K562 (cell line): ENCODE results near the gene LIAS. TPM values are rescaled to one million over a fixed set of nuclear protein-coding genes. Genes with fewer than 3 reads are reported as not detected.
A peak's percentile ranks its signal among the peaks of the same experiment; 100 is the strongest.

Experiments
- BCL6 ChIP-seq: fragments of 250-450 bp; sonication (Bioruptor Pico); IDR thresholded peaks from 2 replicates; pipeline ENCODE4 v1.4.0; 2020
- EP400 ChIP-seq: fragments of 450-650 bp; IDR thresholded peaks from 2 replicates; pipeline ENCODE4 v1.6.1; 2017; ENCODE audit warnings: antibody characterized with exemption, mild to moderate bottlenecking, moderate library complexity
- PHF8 ChIP-seq: fragments of 200-600 bp; sonication (generic); IDR thresholded peaks from 2 replicates; pipeline ENCODE4 v1.6.1; 2012; ENCODE audit warnings: mixed run types, mild to moderate bottlenecking, inconsistent platforms, low read length, moderate library complexity, borderline replicate concordance
- SRSF1 ChIP-seq: fragments of 200-400 bp; formaldehyde crosslinking; IDR thresholded peaks from 2 replicates; pipeline ENCODE4 v1.6.1; 2017; ENCODE audit warnings: mild to moderate bottlenecking, low read depth, low read length, moderate library complexity
- polyA plus RNA-seq, 8 experiments: library from polyadenylated mRNA; depleted of rRNA in 4 of 8; stranded (reverse) in 5 of 8; unstranded in 3 of 8; fragments of >200 nt; fragmentation: Nextera tagmentation in 2 of 8; fragmentation: Illumina TruSeq in 1 of 8; extraction: Ambion mirVana in 2 of 8; extraction: Trizol in 1 of 8; gene quantifications; 2 replicates each; pipeline versions ENCODE4 v1.2.1 to v1.2.3, GENCODE V29; 2011 to 2014; ENCODE audit warnings: inconsistent platforms in 1 of 8, missing spikeins in 1 of 8
- total RNA-seq, 7 experiments: library from RNA; depleted of rRNA in 6 of 7; stranded (reverse); fragments of >200 nt in 6 of 7; fragmentation: Illumina TruSeq in 2 of 7; extraction: Trizol in 2 of 7; gene quantifications; 2 replicates each; pipeline versions ENCODE4 v1.2.1 to v1.2.3, GENCODE V29; 2011 to 2021; ENCODE audit warnings: low replicate concordance in 1 of 7
- TF ChIP-seq, protein P1 (sequence below), 2 experiments: fragments of 450-650 bp in 1 of 2; sonication (generic) in 1 of 2; formaldehyde crosslinking in 1 of 2; IDR thresholded peaks in 1 of 2; conservative IDR thresholded peaks in 1 of 2; 2 replicates each; pipeline versions ENCODE4 v1.6.1 to v1.8.1; 2016 to 2023; ENCODE audit warnings: mild to moderate bottlenecking in 2 of 2, moderate library complexity in 2 of 2, inconsistent platforms in 1 of 2, missing genetic modification reagents in 1 of 2
- TF ChIP-seq, protein P2 (sequence below): fragments of 450-650 bp; IDR thresholded peaks from 2 replicates; pipeline ENCODE4 v1.6.1; 2016; ENCODE audit warnings: missing biosample characterization, missing genetic modification characterization
- TF ChIP-seq, protein P3 (sequence below), 2 experiments: fragments of 150-350 bp in 1 of 2; IDR thresholded peaks; 2 replicates each; pipeline ENCODE4 v1.6.1; 2012 to 2016; ENCODE audit warnings: low read depth in 2 of 2, low read length in 2 of 2, mild to moderate bottlenecking in 1 of 2, moderate library complexity in 1 of 2

The LIAS gene
- total and polyA plus RNA-seq, 9 of the 15 experiments (the other 6 are each of a cell fraction or from before 2014, with no cell fraction given), result 21.9 to 57.1 (median 42.1) TPM

DNA sequence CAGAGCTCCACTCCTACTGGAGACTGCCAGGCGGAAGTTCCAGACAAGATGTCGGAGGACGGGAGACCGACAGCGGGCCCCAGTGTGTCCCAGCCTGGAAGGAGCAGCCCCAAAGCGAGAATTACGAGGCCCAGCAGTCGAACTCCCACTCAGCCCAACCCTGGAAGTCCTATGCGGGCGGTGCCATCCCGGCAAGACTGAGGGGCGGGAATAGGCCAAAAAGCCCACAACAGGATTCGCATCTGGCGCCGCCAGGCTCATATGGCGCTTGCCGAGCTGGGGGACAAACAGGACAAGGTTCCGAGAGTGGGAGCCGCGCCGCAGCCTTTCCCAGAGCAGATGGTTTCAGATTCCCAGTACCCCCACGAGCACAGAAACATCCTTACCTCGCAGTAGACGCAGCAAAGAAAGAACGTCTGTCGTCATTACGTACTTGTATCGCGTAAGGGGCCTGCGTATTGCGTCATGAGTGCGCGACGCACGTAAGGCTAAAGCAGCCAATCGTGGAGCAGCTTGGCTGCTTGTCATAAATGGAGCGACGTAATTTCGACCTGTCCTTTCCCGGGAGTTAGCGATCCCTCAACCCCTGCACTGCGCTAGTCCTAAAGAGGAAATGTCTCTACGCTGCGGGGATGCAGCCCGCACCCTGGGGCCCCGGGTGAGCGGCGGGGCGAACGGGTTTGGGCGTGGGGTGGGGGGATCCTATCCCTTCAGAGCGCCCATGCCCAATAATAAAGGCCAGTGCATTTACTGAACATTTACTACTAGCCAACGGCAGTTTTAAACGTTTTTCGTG lies at the start of gene LIAS, which contains the start of gene RPL9 (continued):
- TF ChIP-seq, protein P1, sequence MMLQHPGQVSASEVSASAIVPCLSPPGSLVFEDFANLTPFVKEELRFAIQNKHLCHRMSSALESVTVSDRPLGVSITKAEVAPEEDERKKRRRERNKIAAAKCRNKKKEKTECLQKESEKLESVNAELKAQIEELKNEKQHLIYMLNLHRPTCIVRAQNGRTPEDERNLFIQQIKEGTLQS (IDR thresholded peaks at IDR 0.05), result peak; percentile 99
- TF ChIP-seq, protein P1 (CRISPR knock-in tag; conservative IDR thresholded peaks at IDR 0.05), result no peak; the same call in 1 of the 2 replicates
- TF ChIP-seq, protein P2, sequence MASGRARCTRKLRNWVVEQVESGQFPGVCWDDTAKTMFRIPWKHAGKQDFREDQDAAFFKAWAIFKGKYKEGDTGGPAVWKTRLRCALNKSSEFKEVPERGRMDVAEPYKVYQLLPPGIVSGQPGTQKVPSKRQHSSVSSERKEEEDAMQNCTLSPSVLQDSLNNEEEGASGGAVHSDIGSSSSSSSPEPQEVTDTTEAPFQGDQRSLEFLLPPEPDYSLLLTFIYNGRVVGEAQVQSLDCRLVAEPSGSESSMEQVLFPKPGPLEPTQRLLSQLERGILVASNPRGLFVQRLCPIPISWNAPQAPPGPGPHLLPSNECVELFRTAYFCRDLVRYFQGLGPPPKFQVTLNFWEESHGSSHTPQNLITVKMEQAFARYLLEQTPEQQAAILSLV (tag), result 0 out of 2 replicates have a peak, but pooled peaks have one; percentile 60
- TF ChIP-seq EP400 (peak; percentile 99), SRSF1 (no peak), PHF8 (peak; percentile 97), BCL6 (no peak)
- TF ChIP-seq, protein P3, sequence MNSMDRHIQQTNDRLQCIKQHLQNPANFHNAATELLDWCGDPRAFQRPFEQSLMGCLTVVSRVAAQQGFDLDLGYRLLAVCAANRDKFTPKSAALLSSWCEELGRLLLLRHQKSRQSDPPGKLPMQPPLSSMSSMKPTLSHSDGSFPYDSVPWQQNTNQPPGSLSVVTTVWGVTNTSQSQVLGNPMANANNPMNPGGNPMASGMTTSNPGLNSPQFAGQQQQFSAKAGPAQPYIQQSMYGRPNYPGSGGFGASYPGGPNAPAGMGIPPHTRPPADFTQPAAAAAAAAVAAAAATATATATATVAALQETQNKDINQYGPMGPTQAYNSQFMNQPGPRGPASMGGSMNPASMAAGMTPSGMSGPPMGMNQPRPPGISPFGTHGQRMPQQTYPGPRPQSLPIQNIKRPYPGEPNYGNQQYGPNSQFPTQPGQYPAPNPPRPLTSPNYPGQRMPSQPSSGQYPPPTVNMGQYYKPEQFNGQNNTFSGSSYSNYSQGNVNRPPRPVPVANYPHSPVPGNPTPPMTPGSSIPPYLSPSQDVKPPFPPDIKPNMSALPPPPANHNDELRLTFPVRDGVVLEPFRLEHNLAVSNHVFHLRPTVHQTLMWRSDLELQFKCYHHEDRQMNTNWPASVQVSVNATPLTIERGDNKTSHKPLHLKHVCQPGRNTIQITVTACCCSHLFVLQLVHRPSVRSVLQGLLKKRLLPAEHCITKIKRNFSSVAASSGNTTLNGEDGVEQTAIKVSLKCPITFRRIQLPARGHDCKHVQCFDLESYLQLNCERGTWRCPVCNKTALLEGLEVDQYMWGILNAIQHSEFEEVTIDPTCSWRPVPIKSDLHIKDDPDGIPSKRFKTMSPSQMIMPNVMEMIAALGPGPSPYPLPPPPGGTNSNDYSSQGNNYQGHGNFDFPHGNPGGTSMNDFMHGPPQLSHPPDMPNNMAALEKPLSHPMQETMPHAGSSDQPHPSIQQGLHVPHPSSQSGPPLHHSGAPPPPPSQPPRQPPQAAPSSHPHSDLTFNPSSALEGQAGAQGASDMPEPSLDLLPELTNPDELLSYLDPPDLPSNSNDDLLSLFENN (IDR thresholded peaks at IDR 0.05; ENCODE audit: low read depth in 2 of 2, low read length in 2 of 2), result peak in 1 of 2 experiments; percentile 39; a peak in 1 of 4 replicates
